NOMO-1 treated with dmso at 0.1 percent for 144 hours (cell line): ENCODE data around the gene IFNL1.
"Not testable (repeated sequence)": the region's sequence is repeated elsewhere in the genome, so short reads cannot be mapped to it uniquely, and the experiment has no call there.

Source experiments
- DNase-seq: peaks from one replicate; lab custom pipeline; 2025; ENCODE audit not compliant: unreplicated experiment; lab: John Stamatoyannopoulos, UW

IFNL1 gene

GRCh38 chr19:39307822-39308530 lies 11.8 kb downstream of the IFNL1 start:
- DNase-seq = no peak

- no peak for DNase-seq
Measured at GRCh38 chr19:39308531-39309304, 12.5 kb downstream of the IFNL1 start.

GRCh38 chr19:39309305-39309670 lies 13.1 kb downstream of the IFNL1 start:
- DNase-seq = not testable (repeated sequence)

- DNase-seq = no peak
Measured at GRCh38 chr19:39310558-39311311, 14.5 kb downstream of the IFNL1 start.

GRCh38 chr19:39314016-39314728 lies 18.0 kb downstream of the IFNL1 start:
- no peak for DNase-seq

GRCh38 chr19:39315933-39316332 lies 19.7 kb downstream of the IFNL1 start:
- DNase-seq = no peak

- no peak for DNase-seq
Measured at GRCh38 chr19:39316627-39317321, 20.6 kb downstream of the IFNL1 start.

- DNase-seq = no peak
Measured at GRCh38 chr19:39317476-39317875, 21.3 kb downstream of the IFNL1 start.

GRCh38 chr19:39318071-39318470 lies 21.9 kb downstream of the IFNL1 start:
- DNase-seq = no peak

GRCh38 chr19:39318690-39319089 lies 22.5 kb downstream of the IFNL1 start:
- no peak for DNase-seq

- no peak for DNase-seq
Measured at GRCh38 chr19:39319098-39319891, 23.1 kb downstream of the IFNL1 start.

GRCh38 chr19:39319892-39320248 lies 23.7 kb downstream of the IFNL1 start:
- no peak for DNase-seq

- no peak for DNase-seq
Measured at GRCh38 chr19:39321117-39321831, 25.1 kb downstream of the IFNL1 start.

- DNase-seq = no peak
Measured at GRCh38 chr19:39321832-39322176, 25.6 kb downstream of the IFNL1 start.

GRCh38 chr19:39324242-39324842 lies 28.1 kb downstream of the IFNL1 start:
- DNase-seq = no peak

- DNase-seq = no peak
Measured at GRCh38 chr19:39325778-39326665, 29.8 kb downstream of the IFNL1 start.

- DNase-seq = no peak
Measured at GRCh38 chr19:39327363-39328045, 31.3 kb downstream of the IFNL1 start.
